Inflammatory macrophage treated with lipopolysaccharide for 1 hour (primary cell): Measurements from ENCODE around the gene SASH1.

Experiments used
- DNase-seq, 2 donors: peaks; one replicate each; pipeline ENCODE4 v3.0.0-alpha.2; 2020 to 2022

SASH1 gene

DNA sequence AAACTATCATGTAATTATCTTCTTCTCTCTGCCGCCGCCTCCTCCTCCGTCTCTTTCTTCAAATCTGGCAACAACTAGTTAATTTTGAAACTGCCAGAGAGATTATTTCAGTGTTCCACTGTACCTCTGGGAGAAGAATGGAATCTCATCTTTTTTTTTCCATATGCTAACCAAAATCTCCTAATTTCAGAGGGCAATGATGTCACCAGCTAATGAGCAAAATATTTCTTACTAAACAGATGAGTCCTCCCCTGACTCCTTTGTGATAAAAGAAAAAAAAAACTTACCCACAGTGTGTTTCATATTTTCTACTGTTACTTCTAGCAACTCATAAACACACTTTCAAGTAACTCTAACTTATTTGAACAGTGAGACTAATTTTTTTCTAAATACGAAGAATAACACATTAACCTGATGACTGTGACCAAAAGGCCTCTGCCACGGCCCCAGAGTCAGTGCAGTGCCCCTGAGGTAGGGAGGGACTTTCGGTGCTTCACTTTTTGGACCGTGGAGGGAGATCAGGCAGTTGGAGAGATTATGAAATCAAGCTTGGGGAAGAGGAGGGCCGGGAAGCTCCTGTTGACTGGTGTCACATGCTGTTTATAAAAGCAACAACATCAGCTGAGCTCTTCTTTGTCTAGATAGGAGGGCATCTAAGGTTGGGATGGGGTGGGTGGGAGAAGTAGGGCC lies 159.6 kb downstream of the SASH1 start:
- peak; percentile 4 to 10 for DNase-seq

DNA sequence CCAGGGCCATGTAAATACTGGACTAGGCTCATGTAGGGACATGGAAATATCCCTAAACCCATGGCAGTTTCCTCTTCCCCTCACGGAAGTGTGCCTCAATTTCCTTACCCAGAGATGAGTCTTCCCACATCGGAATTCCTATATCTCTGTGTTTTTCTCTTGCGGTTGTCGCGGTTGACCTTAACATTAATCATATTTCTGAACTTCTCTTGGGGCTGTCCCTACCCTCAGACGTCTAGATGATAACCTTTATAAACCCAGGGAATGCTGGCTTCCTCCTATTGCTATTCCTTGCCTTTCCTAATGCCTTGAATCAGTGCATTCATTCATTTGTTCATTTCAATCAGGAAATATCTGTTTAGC lies 160.1 kb downstream of the SASH1 start:
- no peak for DNase-seq

DNA sequence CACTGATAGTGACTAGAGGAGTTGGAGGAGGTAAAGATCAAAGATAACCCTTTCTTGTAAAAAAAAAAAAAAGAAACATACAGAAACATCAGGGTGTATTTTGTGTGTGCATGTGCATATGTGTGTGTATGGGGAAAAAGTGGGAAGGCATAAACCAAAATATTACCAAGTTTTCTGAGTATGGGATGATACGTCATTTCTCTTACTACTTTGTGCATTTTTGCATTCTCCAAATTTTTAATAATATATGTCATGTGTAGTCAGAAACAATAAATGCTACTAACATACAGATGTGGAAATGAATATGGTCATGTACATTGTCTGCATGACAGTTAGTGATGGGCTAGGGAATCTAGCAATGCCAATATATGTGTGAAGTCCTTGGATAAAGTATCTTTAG lies 161.1 kb downstream of the SASH1 start:
- no peak for DNase-seq

DNA sequence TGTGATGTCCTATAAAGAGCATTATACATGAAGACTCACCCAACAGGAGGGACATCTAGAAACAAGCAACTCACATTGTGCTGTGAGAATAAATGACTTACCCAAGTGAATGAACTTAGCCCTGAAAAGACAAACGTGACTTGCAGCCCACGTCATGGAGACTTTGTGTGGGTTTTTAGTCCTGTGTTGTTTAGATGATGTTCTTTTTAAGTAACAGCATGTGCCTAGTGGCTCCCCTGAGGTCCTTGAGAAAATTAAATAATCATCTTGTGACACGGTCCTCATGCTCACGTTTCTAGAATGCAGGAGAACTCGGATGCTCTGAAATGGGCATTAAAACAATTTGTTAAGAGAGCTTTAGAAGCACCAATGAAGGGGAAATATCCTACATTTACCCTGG lies 165.1 kb downstream of the SASH1 start:
- no peak for DNase-seq

DNA sequence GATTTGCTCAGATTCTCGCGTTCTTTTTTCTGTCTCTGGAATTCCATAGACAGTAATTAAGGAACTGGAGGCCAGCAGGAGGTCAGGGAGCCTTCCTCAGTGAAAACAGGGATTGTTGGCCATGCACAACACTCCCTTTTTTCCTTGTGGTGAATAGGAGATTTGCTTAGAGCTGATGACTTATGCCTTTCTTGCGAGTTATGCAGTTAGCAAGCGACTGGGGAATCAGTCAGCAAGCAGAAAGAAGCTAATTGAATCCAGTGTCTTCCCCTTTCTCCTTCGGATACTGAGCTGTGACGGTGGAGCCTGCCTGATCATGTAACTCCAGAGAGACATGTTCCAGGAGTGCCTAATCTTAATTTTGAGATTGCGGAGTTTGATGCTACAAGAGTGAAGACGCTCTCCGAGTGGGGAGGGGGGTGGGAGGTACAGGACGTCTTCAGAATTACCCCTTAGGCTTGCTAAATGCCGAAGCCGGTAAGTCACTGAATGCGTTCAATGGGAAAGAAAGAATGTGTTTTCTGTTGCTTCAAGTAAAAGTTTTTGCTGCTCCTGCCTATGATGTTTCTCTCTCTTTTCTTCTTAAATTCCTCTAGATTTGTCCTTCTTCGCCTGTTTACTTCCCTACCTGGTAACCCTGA lies 165.9 kb downstream of the SASH1 start:
- no peak for DNase-seq

DNA sequence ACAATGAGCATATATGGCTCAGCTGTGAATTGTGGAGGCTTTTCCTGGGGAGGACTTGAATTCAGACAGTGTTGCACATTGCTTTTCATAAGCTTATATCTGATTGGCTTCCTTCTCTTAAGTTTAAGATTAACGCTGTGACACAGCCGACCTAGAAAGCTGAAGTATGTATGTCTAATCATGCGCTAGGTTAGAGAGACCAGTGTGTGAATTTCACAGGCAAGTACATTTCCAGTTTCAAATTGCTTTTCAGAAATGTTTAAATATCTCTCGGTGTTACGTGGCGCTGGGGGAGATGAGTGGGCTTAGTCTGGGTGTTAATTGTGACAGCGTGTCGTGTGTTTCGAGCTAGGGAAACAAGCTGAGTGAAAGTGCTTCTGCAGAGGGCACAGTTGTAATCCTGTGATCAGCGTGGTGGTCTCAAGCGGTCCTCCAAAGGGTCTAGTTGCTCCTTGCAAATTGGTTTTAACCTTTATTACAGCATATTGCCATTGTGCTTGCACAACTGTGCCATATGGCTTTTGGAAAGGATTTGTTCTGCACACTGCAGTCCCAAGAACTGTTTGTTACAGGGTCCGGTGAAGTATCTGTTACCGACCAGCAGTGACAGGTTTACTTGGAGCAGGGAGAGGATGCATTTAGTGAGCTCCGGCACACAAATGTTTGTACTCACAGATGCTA lies 166.6 kb downstream of the SASH1 start:
- DNase-seq: no peak

DNA sequence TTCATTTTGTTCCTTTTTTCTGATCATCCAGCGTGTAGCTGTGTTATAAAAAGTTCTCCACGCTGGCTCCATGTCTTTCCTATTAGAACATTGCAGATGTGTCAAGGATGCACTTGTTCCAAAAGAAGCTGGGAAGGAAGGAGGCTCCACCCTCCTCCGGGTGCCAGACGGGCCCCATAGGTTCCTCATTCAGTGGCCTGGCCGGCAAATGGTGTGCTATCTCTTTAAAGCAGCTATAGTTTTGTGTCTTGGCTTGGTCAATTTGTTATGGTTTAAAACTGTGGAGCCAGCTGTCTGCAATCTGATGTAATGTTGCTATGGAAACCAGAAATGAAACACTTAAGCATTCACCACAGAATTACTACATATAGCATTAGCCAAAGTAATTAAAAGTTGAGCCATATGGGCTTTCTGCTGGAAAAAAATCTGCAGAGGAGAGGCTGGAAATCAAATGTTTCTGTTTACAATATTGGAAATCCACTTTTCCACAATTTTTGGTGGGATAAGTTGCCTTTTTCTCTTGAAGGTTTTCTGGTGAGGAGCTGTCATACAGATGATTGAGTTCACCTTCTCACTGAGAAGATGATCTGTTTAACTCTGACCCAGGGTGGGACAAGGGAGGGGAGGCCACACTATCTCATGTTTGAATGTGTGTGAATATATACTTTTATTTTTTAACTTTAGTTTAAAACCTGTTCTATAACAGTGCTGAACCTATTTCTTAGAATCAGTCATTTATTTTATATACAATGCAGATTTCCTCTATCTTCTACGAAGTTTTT lies 167.4 kb downstream of the SASH1 start:
- DNase-seq: peak; percentile 67 to 72

DNA sequence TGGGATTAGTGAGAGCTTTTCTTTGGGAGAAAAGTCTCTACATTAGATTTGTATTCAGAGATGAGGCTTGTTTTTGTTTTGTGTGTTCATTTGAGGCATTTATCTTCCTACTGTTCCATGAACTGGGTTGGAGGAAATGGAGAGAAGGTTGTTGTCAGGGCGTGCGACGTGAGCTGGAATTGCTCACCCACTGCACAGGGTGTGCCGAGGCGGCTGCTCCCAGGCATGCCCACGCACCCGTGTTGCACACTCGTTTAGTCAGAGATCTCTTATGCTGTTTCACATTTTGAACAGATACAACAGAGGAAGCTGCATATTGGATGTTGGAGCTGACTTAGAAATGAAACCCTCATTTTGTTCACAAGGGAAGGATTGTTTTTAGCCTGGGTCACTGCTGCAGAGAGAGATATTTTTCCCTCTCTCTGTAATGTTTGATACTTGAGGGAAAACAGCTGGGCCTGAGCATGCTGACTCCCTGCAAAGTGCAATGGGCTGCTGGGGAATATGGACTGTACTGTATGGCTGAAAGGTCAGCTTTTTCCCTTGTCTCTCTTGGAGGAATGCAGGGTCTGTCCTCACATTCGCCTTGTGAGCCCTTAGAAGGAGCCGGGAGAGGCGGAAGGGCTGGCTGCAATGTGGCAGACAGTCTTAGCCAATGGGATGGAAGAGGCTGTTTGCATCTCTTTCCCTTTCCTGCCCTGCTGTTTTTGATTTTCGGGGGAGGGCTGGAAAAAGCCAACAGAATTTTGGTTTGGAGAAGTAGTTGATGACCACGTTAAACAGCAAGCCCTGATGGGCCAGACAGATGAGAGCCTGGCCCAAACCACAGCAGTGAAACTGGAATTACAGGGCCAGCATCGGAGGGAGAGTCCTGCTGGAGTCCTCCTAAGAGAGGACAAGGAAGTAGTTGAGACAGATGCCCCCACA lies 170.8 kb downstream of the SASH1 start:
- DNase-seq: no peak

DNA sequence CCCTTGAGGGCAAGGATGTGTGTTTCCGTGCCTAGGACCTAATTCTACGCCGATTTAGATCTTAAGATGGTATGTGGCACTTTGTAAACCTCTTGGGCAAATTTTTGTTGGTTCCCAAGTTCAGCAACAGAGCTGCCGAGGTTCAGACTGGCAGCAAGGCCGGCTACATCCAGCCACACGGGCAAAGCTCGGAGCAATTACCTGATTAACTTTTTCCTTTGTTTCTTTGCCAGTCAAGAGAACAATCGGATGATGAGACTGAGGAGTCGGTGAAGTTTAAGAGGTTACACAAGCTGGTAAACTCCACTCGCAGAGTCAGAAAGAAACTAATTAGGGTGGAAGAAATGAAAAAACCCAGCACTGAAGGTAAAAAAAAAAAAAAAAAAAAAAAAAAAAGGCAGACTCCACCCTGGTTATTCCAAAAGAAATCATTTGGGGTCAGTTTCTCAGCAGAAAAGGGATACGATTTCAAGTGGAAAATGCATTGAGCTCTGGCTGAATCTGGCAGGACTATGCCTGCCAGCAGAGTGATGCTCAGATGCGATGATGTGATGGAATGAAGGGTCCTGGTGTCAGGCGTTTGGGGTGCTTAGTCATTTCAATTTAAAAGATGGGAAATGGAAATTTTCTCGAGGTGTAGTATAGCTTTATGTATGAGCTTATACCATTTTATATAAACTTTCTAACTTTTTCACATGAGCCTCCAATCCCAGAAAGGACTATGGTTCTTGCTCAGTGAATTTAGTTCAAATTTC lies 171.6 kb downstream of the SASH1 start:
- no peak for DNase-seq

DNA sequence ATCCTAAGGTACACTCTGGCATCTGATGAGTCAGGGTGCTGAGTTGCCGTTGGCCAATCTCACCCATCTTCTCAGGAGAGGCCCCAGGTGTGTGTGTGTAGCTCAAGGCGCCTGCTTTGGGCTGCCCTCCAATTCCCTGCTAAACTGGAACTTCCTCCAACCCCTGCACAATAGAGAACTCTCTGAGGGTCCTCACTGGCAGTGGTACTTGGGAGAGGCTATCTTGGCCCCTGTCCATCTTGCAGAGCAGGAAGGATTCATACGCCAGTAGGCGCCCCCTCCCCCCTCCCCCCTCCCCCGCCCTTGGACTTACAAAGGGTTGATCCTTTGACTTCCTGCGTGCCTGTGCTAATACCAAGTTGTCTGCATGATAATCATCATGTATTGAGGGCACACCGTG lies 173.6 kb downstream of the SASH1 start:
- DNase-seq: no peak

DNA sequence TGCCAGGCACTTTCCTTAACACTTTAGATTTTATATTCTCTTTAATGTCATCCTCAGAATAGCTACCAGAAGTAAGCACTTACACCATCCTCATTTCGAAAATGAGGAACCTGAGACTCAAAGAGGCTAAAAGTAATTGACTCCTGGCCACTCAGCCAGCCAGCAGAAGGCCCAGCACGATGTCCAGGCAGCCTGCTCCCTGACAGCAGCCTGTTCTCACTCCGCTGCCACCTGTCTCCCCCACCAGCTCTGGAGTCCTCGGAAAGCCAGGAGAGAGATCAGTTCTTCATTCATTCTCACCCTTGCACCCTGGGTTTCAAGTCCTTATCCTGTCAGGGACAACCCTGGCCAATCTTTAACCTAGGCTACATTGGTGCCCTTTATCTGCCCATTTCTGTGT lies 174.0 kb downstream of the SASH1 start:
- DNase-seq: no peak

DNA sequence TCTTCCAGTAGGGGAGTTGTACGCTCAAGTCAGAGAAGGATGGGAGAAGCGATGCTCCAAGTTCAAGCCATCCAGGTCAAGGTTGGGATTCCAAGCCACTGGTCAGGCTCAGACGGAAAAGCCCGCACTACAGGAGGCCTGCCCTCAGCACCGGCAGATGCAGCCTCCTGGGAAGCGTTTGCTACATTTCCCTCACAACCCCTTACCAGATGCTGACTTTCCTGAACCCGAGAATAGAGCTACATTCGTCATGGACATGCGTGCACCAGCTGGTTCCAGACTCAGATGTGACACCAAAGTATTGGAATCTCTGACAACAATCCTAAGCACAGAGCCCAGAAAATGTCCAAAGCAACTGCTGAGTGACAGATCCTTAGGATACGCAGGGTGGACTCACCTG lies 174.8 kb downstream of the SASH1 start:
- no peak for DNase-seq

DNA sequence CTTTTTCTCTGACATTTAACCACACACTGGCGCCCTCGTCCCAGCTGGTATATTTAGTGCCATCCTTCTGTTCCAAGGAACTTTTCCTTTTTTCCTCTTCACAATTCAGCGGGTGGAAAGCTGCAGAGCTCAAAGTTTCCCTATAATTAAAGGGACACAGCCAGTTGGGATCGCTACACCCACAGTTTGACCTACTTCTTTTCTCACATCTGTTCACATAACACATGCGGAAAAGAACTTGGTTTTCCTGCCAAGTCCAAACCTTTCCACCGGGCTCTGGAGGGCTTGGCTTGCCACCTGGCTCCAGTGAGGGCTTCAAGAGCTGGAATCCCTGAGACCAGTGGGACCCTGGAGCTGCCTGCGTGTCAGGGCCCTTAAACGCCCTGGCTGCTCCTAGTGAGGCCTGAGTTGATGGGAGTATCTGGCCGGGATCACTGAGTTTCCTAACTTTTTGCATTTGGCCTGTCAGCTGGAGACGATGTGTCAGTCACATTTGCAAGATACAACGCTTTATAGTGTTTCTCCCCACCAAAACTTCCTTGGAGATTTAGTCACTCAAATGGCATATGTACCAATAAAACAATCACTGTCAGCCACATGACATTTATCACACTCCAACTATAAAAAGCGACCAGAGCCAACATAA lies 176.0 kb downstream of the SASH1 start:
- DNase-seq: no peak

DNA sequence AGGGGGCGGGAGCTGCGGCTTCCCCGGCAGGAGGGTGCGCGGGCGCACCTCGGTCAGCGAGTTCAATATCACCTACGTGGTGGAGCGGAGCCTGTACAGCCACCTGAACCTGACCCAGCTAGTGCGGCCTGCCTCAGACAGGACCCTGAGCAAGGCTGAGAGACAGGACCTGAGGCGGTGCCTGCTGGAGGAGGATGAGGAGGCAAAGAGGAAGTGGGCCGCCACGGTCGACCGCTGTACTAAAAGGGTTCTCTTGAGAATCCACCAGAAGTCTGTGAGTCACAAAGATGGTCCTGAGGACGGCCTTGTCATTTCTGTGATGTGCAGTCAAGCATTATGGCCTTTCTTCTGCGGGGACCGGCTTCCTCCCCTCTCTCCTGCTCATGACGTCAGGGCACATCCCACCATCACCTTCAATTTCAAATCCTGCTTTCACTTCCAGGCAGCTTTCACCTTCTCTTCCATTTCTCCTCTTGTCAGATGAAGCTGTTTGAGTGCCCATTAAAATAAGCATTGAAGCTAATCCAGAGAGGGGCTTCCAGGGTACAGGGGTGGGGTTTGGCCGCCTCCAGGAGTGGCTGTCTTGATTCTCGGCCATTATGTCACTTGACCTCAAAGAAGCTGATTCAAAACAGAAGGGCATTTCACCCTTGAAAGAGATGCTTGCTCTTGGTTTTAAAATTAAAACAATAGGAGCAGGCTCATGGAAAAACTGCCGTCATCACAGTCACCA lies 177.6 kb downstream of the SASH1 start:
- no peak for DNase-seq

DNA sequence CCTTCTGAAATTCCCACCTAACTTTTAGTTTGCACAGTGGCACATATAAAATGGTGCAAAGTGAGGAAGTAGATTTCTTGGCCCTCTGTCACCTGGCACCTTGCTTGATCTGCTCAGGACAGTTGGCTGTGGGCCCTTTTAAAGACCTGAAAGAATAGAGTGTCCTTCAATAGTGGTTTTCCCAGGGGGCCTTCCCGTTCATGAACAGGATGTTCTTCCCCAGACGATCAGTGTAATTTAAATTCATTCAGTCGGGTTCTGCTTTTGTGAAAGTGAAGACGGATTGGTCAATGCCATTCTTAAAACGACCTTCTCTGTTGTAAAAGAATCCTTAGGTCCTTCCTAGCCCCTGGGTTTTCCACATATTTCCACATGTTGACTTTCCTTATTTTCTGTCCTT lies 178.5 kb downstream of the SASH1 start:
- peak in 1 of 2 donors; percentile 3 for DNase-seq

DNA sequence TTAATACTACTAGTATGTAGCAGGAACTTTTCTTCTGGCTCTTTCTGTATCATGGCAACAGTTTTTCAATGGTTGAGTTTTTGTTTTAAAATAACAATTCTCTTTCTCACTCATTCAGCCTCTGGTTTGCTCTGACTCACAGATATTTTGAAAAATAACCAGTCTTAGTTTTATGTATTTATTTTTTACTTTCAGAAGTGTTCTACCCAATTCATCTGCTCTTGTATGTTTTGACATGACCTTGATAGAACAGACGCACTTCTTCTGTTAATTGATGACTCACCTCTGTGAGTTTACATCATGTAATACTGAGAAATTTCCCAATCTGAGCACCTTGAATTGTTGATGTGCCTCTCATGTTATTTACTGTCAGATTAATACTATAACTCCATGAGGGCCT lies 178.9 kb downstream of the SASH1 start:
- DNase-seq: no peak

DNA sequence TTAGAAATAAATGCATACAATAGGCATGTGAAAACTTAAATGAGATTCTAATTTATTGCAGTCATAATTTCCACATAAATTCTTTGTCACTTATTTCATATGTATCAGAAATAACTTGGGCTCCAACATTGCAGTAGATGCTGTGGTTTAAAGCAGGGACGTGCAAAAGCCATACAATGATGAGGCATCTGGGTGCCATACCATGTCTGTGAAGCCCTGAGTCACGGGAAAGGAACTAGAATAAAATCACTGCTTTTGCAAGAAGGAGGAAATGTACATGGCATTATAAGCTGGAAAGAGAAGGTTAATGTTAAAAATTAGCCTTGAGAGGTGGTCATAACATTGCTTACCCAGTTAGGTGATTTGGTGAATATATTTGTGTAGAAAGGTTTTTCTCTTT lies 180.4 kb downstream of the SASH1 start:
- no peak for DNase-seq

DNA sequence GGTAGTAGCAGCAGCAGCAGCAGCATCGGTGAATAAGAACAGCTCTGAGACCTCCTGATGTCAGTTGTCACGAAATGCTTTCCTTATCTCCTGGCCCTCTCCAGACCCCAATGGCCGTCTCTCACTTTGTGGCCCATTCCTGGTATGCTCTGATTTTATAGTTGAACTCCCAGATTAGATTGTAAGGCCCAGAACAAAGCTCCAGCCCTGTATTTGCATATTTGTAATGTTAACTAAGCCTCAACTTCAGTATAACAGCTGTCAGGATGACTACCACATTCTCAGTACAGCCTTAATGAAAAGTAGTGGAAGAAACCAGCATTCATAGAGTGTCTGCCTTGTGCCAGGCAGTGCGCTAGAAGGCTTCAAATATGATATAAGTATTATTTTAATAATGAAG lies 180.9 kb downstream of the SASH1 start:
- DNase-seq: no peak

DNA sequence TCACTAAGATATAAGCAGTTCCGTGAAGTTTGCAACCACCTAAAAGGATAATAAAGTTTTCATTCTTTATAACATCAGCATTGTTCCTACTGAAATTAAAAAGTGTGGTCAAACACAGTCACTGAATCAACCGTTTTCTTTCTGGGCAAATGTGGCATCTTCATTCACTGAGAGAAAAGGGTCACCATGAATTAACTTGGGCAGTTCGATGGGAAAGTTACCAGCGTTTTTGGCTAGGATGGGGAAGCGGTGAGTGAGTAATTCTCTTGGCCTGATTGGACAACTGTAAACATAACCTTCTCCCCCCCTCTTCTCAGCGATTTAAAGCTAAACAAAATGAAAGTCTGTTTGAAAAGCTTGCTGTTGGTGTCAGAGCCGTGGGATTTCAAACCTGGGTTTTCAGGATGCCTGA lies 181.8 kb downstream of the SASH1 start:
- no peak for DNase-seq

DNA sequence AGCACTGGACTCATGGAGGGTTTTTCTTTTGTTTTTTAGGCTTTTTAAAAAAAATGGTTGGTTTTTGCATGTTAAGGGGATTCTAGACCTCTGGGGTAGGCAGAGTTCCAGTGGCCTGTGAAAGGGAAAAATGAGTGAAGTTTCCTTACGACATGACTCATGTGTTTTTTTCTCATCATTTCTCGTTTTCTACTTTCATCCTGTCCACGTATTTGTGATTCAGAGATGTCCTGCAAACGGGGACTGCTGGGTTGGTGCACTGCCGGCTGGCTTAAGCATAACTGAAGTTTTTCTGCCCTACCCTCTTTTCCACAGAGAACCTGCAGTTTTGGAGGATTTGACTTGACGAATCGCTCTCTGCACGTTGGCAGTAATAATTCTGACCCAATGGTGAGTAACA lies 182.3 kb downstream of the SASH1 start:
- no peak for DNase-seq

DNA sequence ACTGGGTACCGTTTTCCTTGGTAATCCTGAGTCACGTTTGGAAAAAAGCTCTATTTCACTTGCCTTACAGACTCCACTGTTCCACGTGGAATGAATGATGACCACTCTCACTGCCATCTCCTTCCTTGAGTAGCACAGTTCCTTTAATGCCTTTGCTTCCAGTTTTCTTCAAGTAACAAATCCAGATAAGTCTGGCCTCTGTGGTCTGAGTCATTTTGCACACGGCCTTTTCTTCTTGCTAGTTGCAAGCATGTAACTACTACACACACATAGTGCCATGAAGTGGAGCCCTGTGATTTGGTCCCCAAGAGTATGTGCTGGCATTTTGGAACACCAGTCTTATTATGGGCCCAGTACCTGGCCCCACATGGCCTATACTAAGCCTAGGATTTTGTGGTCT lies 182.8 kb downstream of the SASH1 start:
- DNase-seq: no peak
